Measurements from ENCODE around the gene RPL21. TPM values are rescaled to one million over a fixed set of nuclear protein-coding genes. Genes with fewer than 3 reads are reported as not detected.

RPL21 gene
- 634 TPM for total RNA-seq

DNA sequence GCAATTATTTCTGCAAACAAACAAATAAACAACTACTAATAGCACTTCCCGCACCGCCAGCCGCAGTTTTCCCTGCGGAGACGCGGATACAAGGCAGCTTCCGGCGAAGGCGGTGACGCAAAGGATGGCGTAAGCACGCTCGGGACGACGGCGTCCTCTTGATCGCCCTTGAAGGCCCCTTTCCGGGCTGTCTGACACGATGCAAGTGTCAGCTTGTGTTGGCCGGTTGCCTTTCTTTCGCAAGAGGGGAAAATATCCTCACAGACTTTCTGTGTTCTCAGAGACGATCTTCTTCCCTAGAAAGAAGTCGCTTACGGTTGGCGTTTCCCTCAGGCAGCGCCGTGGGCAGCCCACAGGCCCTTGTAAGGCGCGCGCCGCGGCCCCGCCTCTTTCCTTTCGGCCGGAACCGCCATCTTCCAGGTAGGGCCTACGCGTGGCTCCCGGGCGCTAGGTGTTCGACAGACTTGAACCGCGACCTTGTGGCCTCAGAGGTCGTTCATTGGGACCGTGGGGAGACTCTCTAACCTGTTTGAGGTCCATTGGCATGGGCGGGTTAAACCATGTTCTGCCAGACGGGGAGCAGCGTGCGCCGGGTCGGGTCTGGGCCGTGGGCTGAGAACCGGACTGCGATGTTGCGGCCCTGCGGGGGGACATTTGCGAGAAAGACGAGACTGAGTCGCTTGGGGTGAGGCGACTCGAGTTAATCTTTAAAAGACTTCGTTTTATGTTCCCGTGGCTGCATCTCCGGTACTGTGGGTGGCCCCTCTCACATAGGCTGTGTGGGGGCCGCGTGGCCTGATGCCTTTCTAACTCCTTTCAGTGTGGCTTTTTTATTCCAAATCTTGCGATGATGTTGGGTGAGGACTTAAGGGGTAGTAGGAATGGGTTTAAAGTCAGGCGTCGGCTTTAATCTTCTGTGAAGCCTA is at the start of gene RPL21:
Gene RPL21 (plus strand): TSS at position 393 of the 926 bp plus-strand sequence. CDS start 2,219 bp downstream, outside the sequence.

GRCh38 chr13:27270594-27271520 is 19.5 kb downstream of the RPL21 start, which contains the start of gene RASL11A:
Gene RASL11A, plus strand, starts transcription at chr13:27270830. Its CDS starts 115 bp downstream, at chr13:27270945.

Other genes with a start within 250 kb of the RPL21 start
- 45.7 TPM for gene USP12, start 79.7 kb upstream of the RPL21 start, total RNA-seq
- gene RASL11A, start 19.3 kb downstream of the RPL21 start, total RNA-seq: 9.6 TPM
- 58.8 TPM for gene GTF3A, start 173.1 kb downstream of the RPL21 start, total RNA-seq
- gene MTIF3, start 199.0 kb downstream of the RPL21 start, total RNA-seq: 47.1 TPM

Data from camera-type eye (tissue), 1 donor.